Neuronal stem cell (in vitro differentiated cells): ENCODE results near the gene SLC25A42.
"Not testable (repeated sequence)": the region's sequence is repeated elsewhere in the genome, so short reads cannot be mapped to it uniquely, and the experiment has no call there.

Experiments used
- DNase-seq: peaks from one replicate; pipeline ENCODE4 v3.0.0-alpha.2; 2013; ENCODE audit warnings: low spot score
- H2AFZ ChIP-seq: one replicate; pipeline ENCODE4 v1.6.1; 2013; ENCODE audit warnings: mild to moderate bottlenecking, low read length, inconsistent platforms
- H2AK5ac ChIP-seq: 2 replicates; pipeline ENCODE4 v1.6.1; 2013; ENCODE audit warnings: low read depth, mild to moderate bottlenecking, inconsistent platforms, low read length, moderate library complexity, mixed read lengths
- H2BK120ac ChIP-seq: 2 replicates; pipeline ENCODE4 v1.6.1; 2013; ENCODE audit warnings: low read depth, mild to moderate bottlenecking, inconsistent platforms, low read length, moderate library complexity, mixed read lengths
- H2BK12ac ChIP-seq: one replicate; pipeline ENCODE4 v1.6.1; 2013; ENCODE audit warnings: low read length, inconsistent platforms
- H2BK15ac ChIP-seq: 2 replicates; pipeline ENCODE4 v1.6.1; 2013; ENCODE audit warnings: mild to moderate bottlenecking, low read length, inconsistent platforms, mixed read lengths
- H2BK5ac ChIP-seq: one replicate; pipeline ENCODE4 v1.6.1; 2013; ENCODE audit warnings: inconsistent platforms, mild to moderate bottlenecking, low read length, moderate library complexity
- H3K14ac ChIP-seq: one replicate; pipeline ENCODE4 v1.6.1; 2013; ENCODE audit warnings: low read length, inconsistent platforms
- H3K18ac ChIP-seq: 2 replicates; pipeline ENCODE4 v1.6.1; 2013; ENCODE audit warnings: low read length, inconsistent platforms
- H3K23ac ChIP-seq: 2 replicates; pipeline ENCODE4 v1.6.1; 2013; ENCODE audit warnings: low read depth, mild to moderate bottlenecking, mixed read lengths, low read length, inconsistent platforms; ENCODE audit not compliant: poor library complexity
- H3K27ac ChIP-seq: replicated peaks from 3 replicates; pipeline ENCODE4 v1.5.1; 2013; ENCODE audit warnings: low read length, inconsistent platforms
- H3K27me3 ChIP-seq, 3 experiments: 2 replicates each; pipeline ENCODE4 v1.6.1; 2013; ENCODE audit warnings: low read length in 3 of 3, mild to moderate bottlenecking in 2 of 3, inconsistent platforms in 1 of 3, low read depth in 1 of 3, mixed read lengths in 1 of 3, moderate library complexity in 1 of 3; ENCODE audit not compliant: control insufficient read depth in 3 of 3, insufficient read depth in 3 of 3
- H3K36me3 ChIP-seq, 2 donors: replicated peaks in 1 of 2; 2 replicates each; pipeline ENCODE4 v1.6.1; 2013; ENCODE audit warnings: low read length in 2 of 2; ENCODE audit not compliant: control insufficient read depth in 2 of 2, insufficient read depth in 2 of 2
- H3K4ac ChIP-seq: 2 replicates; pipeline ENCODE4 v1.6.1; 2013; ENCODE audit warnings: inconsistent platforms, mild to moderate bottlenecking, low read length, moderate library complexity
- H3K4me1 ChIP-seq, 2 donors: 1 replicate in 1 of 2; 2 replicates in 1 of 2; pipeline ENCODE4 v1.6.1; 2013; ENCODE audit warnings: low read length in 2 of 2, low read depth in 1 of 2; ENCODE audit not compliant: control insufficient read depth in 2 of 2, insufficient read depth in 1 of 2
- H3K4me2 ChIP-seq: one replicate; pipeline ENCODE4 v1.6.1; 2013; ENCODE audit warnings: mild to moderate bottlenecking, low read length, inconsistent platforms; ENCODE audit not compliant: insufficient read depth, poor library complexity, severe bottlenecking
- H3K4me3 ChIP-seq, 2 donors: 2 replicates each; pipeline ENCODE4 v1.5.1; 2013; ENCODE audit warnings: low read length in 2 of 2, mild to moderate bottlenecking in 2 of 2, inconsistent platforms in 1 of 2, moderate library complexity in 1 of 2
- H3K79me1 ChIP-seq: one replicate; pipeline ENCODE4 v1.6.1; 2013; ENCODE audit warnings: low read depth, mild to moderate bottlenecking, inconsistent platforms, low read length, moderate library complexity
- H3K9ac ChIP-seq: one replicate; pipeline ENCODE4 v1.6.1; 2013; ENCODE audit warnings: mild to moderate bottlenecking, low read depth, low read length, inconsistent platforms; ENCODE audit not compliant: poor library complexity
- H3K9me3 ChIP-seq, 2 donors: replicated peaks in 1 of 2; 2 replicates each; pipeline versions ENCODE3 to v1.6.1; 2013; ENCODE audit warnings: low read length in 2 of 2, mild to moderate bottlenecking in 2 of 2, inconsistent platforms in 1 of 2, low read depth in 1 of 2, mixed read lengths in 1 of 2, moderate library complexity in 1 of 2; ENCODE audit not compliant: control insufficient read depth in 2 of 2, insufficient read depth in 1 of 2
- H4K8ac ChIP-seq: one replicate; pipeline ENCODE4 v1.6.1; 2013; ENCODE audit warnings: low read depth, mild to moderate bottlenecking, inconsistent platforms, low read length, moderate library complexity
- H4K91ac ChIP-seq: one replicate; pipeline ENCODE4 v1.6.1; 2013; ENCODE audit warnings: low read length, low read depth, mild to moderate bottlenecking, inconsistent platforms; ENCODE audit not compliant: poor library complexity
- WGBS, 2 donors: extraction: QIAGEN DNeasy Blood & Tissue Kit; methylation state at CpG; one replicate each; pipeline ENCODE4 v1.1.7; 2013; ENCODE audit warnings: missing lambda C conversion rate in 2 of 2, mixed read lengths in 1 of 2; ENCODE audit not compliant: insufficient read length in 2 of 2, insufficient replicate concordance in 1 of 2; ENCODE audit errors: extremely low coverage in 2 of 2; 5-methylcytosine and 5-hydroxymethylcytosine counted together

Gene SLC25A42

GRCh38 chr19:19106056-19106551, 42.3 kb downstream of the SLC25A42 start:
- no peak overlapping the region for H3K14ac ChIP-seq
- peak overlapping the region; percentile 99 for H3K18ac ChIP-seq
- H2BK15ac ChIP-seq = peak overlapping the region; percentile 92
- H3K4me2 ChIP-seq = peak overlapping the region; percentile 26
- H3K79me1 ChIP-seq = peaks cover 3% of the 10 kb centered on the region
- H2BK120ac ChIP-seq = peak overlapping the region; percentile 61
- peak overlapping the region; percentile 75 for H2BK5ac ChIP-seq
- H3K36me3 ChIP-seq = no peaks in the 10 kb centered on the region
- H3K23ac ChIP-seq = no peak overlapping the region
- H3K4me3 ChIP-seq = no peak overlapping the region
- H2BK12ac ChIP-seq = no peak overlapping the region
- H4K8ac ChIP-seq = peak overlapping the region; percentile 96
- no peaks in the 10 kb centered on the region for H3K9me3 ChIP-seq
- H3K27ac ChIP-seq = peak overlapping the region; percentile 84
- H3K9ac ChIP-seq = peak overlapping the region; percentile 64
- H3K4me1 ChIP-seq = peaks cover 5 to 15% of the 10 kb centered on the region in 2 donors
- peak overlapping the region; percentile 56 for H2AK5ac ChIP-seq
- peak overlapping the region; percentile 74 for H2AFZ ChIP-seq
- no peaks in the 10 kb centered on the region for H3K27me3 ChIP-seq
- no CpG with 5 or more reads among the region's 25 CpGs for WGBS, 2 donors
- DNase-seq = no peak
- H3K4ac ChIP-seq = peak overlapping the region; percentile 89
- H4K91ac ChIP-seq = peak overlapping the region; percentile 85

GRCh38 chr19:19106938-19107337, 43.1 kb downstream of the SLC25A42 start:
- not testable (repeated sequence) for H3K27me3 ChIP-seq, H3K79me1 ChIP-seq, H3K4ac ChIP-seq, H3K9ac ChIP-seq, H2BK15ac ChIP-seq, H3K18ac ChIP-seq, H3K36me3 ChIP-seq, H2AFZ ChIP-seq, H4K91ac ChIP-seq, H2BK5ac ChIP-seq, H3K4me2 ChIP-seq, H4K8ac ChIP-seq, H3K4me3 ChIP-seq, H3K14ac ChIP-seq, H3K9me3 ChIP-seq, H3K23ac ChIP-seq, H3K27ac ChIP-seq, H2BK12ac ChIP-seq, H2BK120ac ChIP-seq, H2AK5ac ChIP-seq, DNase-seq
- no CpG with 5 or more reads among the region's 7 CpGs for WGBS, 2 donors
- H3K4me1 ChIP-seq = peaks cover 5 to 12% of the 10 kb centered on the region in 2 donors

- H3K79me1 ChIP-seq = peaks cover 3% of the 10 kb centered on the region
- no peaks in the 10 kb centered on the region for H3K36me3 ChIP-seq
- no peak overlapping the region for H2BK120ac ChIP-seq
- H3K9ac ChIP-seq = no peak overlapping the region
- H3K9me3 ChIP-seq = no peaks in the 10 kb centered on the region
- H4K91ac ChIP-seq = no peak overlapping the region
- H2AFZ ChIP-seq = no peak overlapping the region
- H3K27me3 ChIP-seq = no peaks in the 10 kb centered on the region
- no peak overlapping the region for H3K4ac ChIP-seq
- no peak overlapping the region for H3K18ac ChIP-seq
- H4K8ac ChIP-seq = no peak overlapping the region
- WGBS, 2 donors = no CpG with 5 or more reads among the region's 11 CpGs
- no peak overlapping the region for H2BK5ac ChIP-seq
- no peak overlapping the region for H3K27ac ChIP-seq
- no peak overlapping the region for H2AK5ac ChIP-seq
- DNase-seq = no peak
- no peak overlapping the region for H3K23ac ChIP-seq
- no peak overlapping the region for H2BK15ac ChIP-seq
- H2BK12ac ChIP-seq = no peak overlapping the region
- no peak overlapping the region for H3K4me2 ChIP-seq
- no peak overlapping the region for H3K14ac ChIP-seq
- H3K4me1 ChIP-seq = peaks cover 5 to 12% of the 10 kb centered on the region in 2 donors
- H3K4me3 ChIP-seq = no peak overlapping the region
Observed at GRCh38 chr19:19107654-19108053, 43.9 kb downstream of the SLC25A42 start.

- Histone ChIP-seq H3K79me1 (peaks cover 2% of the 10 kb centered on the region), H3K4me3 (no peak overlapping the region), H3K9me3 (no peaks in the 10 kb centered on the region), H2AFZ (no peak overlapping the region), H3K18ac (no peak overlapping the region), H2AK5ac (no peak overlapping the region), H4K91ac (no peak overlapping the region), H3K9ac (no peak overlapping the region), H3K27ac (no peak overlapping the region), H3K23ac (no peak overlapping the region), H3K4me1 (peaks cover 14 to 19% of the 10 kb centered on the region in 2 donors), H3K27me3 (no peaks in the 10 kb centered on the region), H3K14ac (no peak overlapping the region), H2BK5ac (no peak overlapping the region), H4K8ac (no peak overlapping the region), H2BK15ac (no peak overlapping the region), H3K4ac (no peak overlapping the region), H3K36me3 (no peaks in the 10 kb centered on the region), H3K4me2 (no peak overlapping the region), H2BK120ac (no peak overlapping the region), H2BK12ac (no peak overlapping the region)
- DNase-seq = no peak
- WGBS, 2 donors = no CpG with 5 or more reads among the region's 9 CpGs
Observed at GRCh38 chr19:19109601-19110000, 45.8 kb downstream of the SLC25A42 start.
